ENCODE results near the gene UBR4.

DNA sequence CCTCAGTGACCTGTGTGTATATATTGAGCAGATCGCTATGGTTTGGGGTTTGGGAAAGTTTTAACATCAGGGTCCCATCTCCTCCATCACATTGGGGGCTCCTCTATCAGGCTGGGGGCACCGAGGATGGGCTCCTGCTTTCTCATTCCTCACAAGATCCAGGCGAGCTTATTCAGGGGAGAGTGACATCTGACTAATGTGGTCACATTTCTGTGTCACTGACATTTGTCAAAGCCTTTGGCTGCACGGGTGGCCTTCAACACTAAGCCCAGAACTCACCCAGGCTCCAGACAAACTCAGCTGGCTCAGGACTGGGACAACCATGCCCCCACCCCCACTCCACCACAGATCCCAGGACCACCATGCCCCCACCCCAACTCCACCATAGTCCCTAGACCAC, 150.3 kb downstream of the UBR4 start:
- TF ChIP-seq POLR2AphosphoS5 (IDR thresholded peaks at IDR 0.05; ENCODE audit: low read depth, low read length): no peak
- TF ChIP-seq, protein P1, sequence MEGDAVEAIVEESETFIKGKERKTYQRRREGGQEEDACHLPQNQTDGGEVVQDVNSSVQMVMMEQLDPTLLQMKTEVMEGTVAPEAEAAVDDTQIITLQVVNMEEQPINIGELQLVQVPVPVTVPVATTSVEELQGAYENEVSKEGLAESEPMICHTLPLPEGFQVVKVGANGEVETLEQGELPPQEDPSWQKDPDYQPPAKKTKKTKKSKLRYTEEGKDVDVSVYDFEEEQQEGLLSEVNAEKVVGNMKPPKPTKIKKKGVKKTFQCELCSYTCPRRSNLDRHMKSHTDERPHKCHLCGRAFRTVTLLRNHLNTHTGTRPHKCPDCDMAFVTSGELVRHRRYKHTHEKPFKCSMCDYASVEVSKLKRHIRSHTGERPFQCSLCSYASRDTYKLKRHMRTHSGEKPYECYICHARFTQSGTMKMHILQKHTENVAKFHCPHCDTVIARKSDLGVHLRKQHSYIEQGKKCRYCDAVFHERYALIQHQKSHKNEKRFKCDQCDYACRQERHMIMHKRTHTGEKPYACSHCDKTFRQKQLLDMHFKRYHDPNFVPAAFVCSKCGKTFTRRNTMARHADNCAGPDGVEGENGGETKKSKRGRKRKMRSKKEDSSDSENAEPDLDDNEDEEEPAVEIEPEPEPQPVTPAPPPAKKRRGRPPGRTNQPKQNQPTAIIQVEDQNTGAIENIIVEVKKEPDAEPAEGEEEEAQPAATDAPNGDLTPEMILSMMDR (IDR thresholded peaks at IDR 0.05; ENCODE audit: control extremely low read depth in 1 of 3, insufficient read depth in 1 of 3, low read depth in 1 of 3, low read length in 3 of 3): no peak
- TF ChIP-seq EP300 (IDR thresholded peaks at IDR 0.05; ENCODE audit: borderline replicate concordance in 1 of 2, low read depth in 2 of 2, low read length in 2 of 2): no peak
- TF ChIP-seq EGR1 (IDR thresholded peaks at IDR 0.05; ENCODE audit: borderline replicate concordance, low read depth, low read length): no peak
- TF ChIP-seq HDAC2 (IDR thresholded peaks at IDR 0.05; ENCODE audit: borderline replicate concordance in 1 of 2, low read depth in 2 of 2, low read length in 2 of 2): no peak
- TF ChIP-seq TAF1 (IDR thresholded peaks at IDR 0.05; ENCODE audit: low read depth, low read length): no peak
